Effector memory CD8-positive, alpha-beta T cell (primary cell): ENCODE data around the gene PRKCB.

Source experiments
- ATAC-seq: fragments of 150-1000 bp; cut with Tn5 transposase; replicated peaks from 2 replicates; pipeline ENCODE4 v1.10.0; 2021; ENCODE audit warnings: mild to moderate bottlenecking, moderate library complexity
- DNase-seq, 3 experiments: peaks; one replicate each; pipeline ENCODE4 v3.0.0; 2021
- H3K27ac Mint-ChIP-seq, 2 donors: one replicate each; pipeline ENCODE4 v1.8.0; 2022; ENCODE audit warnings: mild to moderate bottlenecking in 2 of 2, mixed read lengths in 2 of 2, moderate library complexity in 2 of 2
- H3K27me3 Mint-ChIP-seq, 2 donors: one replicate each; pipeline ENCODE4 v1.8.0; 2022; ENCODE audit warnings: mixed read lengths in 2 of 2
- H3K36me3 Mint-ChIP-seq: one replicate; pipeline ENCODE4 v1.8.0; 2022; ENCODE audit warnings: mild to moderate bottlenecking, moderate library complexity, mixed read lengths; ENCODE audit not compliant: insufficient read depth
- H3K4me1 Mint-ChIP-seq, 2 donors: one replicate each; pipeline ENCODE4 v1.8.0; 2022; ENCODE audit warnings: low read depth in 2 of 2, mixed read lengths in 2 of 2
- H3K4me3 Mint-ChIP-seq, 2 donors: one replicate each; pipeline ENCODE4 v1.8.0; 2022; ENCODE audit warnings: mild to moderate bottlenecking in 2 of 2, mixed read lengths in 2 of 2, moderate library complexity in 2 of 2
- H3K9me3 Mint-ChIP-seq, 2 donors: one replicate each; pipeline ENCODE4 v1.8.0; 2022; ENCODE audit warnings: mixed read lengths in 2 of 2

PRKCB gene

DNA sequence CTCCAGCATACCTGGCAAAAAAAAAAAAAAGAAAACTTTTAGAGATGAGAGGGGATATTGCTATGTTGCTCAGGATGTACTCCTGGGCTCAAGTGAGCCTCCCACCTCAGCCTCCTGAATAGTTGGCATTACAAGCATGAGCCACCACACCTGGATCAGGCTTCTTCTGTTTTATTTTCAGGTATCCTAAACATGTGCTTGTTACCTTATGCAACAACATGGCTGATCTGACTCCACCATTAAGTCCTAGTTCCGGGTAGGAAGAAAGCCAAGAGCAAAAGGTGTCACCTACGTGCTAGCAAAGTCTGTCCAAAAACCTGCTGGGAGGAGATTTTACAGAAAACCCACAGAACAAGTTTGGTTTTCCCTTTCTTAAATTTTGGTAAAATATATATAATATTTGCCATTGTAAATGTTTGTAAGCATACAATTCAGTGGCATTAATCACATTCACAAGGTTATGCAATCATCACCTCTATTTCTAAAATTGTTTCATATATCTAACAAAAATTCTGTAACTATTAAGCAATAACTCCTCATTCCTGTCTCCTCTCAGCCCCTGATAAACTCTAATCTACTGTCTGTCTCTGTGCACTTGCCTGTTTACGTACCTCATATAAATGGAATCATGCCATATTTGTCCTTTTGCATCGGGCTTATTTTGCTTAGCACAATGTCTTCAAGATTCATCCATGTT is 411.3 kb downstream of the PRKCB start:
- no peaks in the 10 kb centered on the region for H3K9me3 Mint-ChIP-seq
- DNase-seq (no peak), ATAC-seq (no peak)
- no peaks in the 10 kb centered on the region for H3K36me3 Mint-ChIP-seq
- H3K4me3 Mint-ChIP-seq = no peak overlapping the region
- H3K27me3 Mint-ChIP-seq = peaks cover 35 to 41% of the 10 kb centered on the region in 2 donors
- no peaks in the 10 kb centered on the region for H3K4me1 Mint-ChIP-seq
- H3K27ac Mint-ChIP-seq = no peak overlapping the region

DNA sequence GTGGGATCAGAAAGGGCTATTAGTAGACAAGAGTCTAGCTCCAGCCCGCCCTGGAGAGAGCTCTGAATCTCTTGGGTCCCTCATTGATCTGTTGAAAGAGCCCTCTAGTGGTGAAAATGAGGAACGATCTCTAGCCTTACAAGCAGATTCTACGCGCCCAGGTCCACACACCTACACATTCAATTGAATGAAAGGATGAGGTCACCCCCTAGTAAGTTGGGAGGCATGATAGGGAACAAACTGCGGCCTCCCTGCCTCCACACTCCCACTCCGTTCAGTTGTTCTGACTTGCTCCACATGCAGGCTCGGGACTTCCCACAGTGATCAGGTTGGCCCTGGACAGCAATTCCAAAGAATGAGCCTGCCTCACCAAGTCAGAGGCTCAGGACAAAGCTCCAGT is 417.4 kb downstream of the PRKCB start:
- no peaks in the 10 kb centered on the region for H3K36me3 Mint-ChIP-seq
- peaks cover 0 to 3% of the 10 kb centered on the region in 2 donors for H3K4me1 Mint-ChIP-seq
- no peak overlapping the region for H3K4me3 Mint-ChIP-seq
- H3K9me3 Mint-ChIP-seq = no peaks in the 10 kb centered on the region
- peaks cover 53 to 69% of the 10 kb centered on the region in 2 donors for H3K27me3 Mint-ChIP-seq
- DNase-seq (peak; percentile 23 to 38 (median 32)), ATAC-seq (peak; percentile 59)
- no peak overlapping the region for H3K27ac Mint-ChIP-seq

DNA sequence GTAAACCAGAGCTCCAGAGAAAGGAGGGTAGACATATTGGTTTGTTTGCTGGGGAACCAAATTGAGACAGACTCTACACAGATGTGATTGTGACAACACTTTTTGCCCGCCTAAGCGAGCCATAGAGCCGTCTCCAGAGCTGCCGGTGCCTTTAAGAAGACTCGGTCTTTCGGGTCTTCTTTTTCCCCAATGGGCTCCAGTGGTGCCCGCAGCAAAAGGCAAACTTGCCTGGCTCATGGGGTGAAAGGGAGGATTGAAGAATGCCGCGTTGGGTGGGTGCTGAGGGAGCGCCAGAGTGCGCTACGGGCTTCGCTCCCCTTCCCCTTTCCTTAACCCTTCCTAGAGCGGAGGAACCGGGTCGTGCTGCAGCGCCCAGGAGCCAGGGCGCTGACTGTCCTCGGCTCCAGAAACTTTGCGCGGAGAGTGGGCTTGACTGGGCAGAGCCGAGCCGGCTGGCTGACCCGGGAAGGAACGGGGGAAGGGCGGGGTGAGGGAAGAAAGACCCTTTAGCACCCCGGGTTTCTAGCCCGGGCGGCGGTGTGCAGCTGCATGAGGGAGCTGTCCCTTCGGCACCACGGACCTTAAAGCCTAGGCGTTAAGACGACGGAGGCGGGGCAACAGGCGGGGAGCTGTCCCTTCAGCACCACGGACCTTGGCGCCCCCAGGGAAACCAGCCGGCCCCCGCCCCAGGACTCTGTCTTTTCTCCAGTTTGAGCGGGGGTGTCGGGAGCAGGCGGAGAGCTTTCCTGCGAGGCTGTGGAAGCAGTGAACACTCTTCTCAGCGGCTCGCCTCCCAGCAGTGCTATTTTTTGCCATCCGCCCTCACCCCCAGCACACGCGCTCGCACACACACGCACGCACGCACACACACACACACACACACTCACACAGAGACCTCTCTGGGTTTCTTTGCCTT is 419.9 kb downstream of the PRKCB start, which contains the start of gene CACNG3:
Gene CACNG3, plus strand, starts transcription at position 880 of the 916 bp plus-strand sequence. CDS start 420 bp downstream, outside the sequence.
- Mint-ChIP-seq H3K27me3 (peaks cover 70 to 85% of the 10 kb centered on the region in 2 donors), H3K36me3 (no peaks in the 10 kb centered on the region), H3K4me3 (no peak within 1 kb of the TSS), H3K27ac (no peak within 1 kb of the TSS), H3K9me3 (no peaks in the 10 kb centered on the region), H3K4me1 (peaks cover 0 to 3% of the 10 kb centered on the region in 2 donors)
- peak; percentile 72 for ATAC-seq
- DNase-seq = peak; percentile 31 to 42 (median 36)

DNA sequence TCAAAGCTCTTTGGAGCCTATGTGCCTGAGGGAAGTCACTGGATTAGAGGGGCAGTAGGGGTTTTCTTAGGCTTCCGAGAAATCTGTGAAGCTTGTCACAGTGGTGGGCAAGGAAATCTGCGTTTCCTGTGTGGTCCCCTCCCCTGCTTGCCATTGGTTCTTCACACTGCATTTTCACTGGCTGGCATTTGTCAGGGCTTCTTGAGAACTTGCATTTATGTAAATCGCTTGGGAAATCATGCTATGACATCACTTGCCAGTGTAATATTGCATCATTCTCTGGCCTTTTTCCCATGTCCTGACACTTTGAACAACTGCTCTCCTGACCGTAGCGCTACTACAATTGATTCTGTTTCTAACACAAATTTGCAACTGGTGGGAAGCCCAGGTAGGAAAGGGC is 422.2 kb downstream of the PRKCB start:
- Mint-ChIP-seq H3K27me3 (peaks cover 73 to 92% of the 10 kb centered on the region in 2 donors), H3K36me3 (no peaks in the 10 kb centered on the region), H3K4me1 (peaks cover 0 to 3% of the 10 kb centered on the region in 2 donors), H3K27ac (no peak overlapping the region), H3K4me3 (no peak overlapping the region), H3K9me3 (no peaks in the 10 kb centered on the region)
- ATAC-seq = no peak
- no peak for DNase-seq

DNA sequence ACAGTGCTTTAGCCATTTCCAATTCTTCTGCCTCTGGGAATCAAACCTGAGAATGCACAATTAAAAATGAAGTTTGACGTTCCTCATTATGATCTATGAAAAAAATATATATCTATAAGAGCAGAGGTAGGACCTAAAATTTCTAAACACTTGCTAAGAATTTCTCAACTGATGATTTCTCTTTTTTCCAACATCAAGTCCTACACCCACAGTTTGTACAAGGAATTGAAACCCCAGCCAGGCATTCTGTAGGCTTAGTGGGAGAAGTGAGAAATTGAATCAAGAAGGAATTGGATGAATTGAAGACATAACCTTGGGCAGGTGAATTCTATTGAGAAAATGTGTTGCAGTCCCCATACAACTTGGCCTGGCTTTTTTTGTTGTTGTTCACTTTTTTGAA is 423.0 kb downstream of the PRKCB start:
- H3K27ac Mint-ChIP-seq = no peak overlapping the region
- no peak overlapping the region for H3K4me3 Mint-ChIP-seq
- ATAC-seq = no peak
- no peaks in the 10 kb centered on the region for H3K36me3 Mint-ChIP-seq
- DNase-seq = no peak
- peaks cover 0 to 3% of the 10 kb centered on the region in 2 donors for H3K4me1 Mint-ChIP-seq
- H3K9me3 Mint-ChIP-seq = no peaks in the 10 kb centered on the region
- peaks cover 69 to 89% of the 10 kb centered on the region in 2 donors for H3K27me3 Mint-ChIP-seq

DNA sequence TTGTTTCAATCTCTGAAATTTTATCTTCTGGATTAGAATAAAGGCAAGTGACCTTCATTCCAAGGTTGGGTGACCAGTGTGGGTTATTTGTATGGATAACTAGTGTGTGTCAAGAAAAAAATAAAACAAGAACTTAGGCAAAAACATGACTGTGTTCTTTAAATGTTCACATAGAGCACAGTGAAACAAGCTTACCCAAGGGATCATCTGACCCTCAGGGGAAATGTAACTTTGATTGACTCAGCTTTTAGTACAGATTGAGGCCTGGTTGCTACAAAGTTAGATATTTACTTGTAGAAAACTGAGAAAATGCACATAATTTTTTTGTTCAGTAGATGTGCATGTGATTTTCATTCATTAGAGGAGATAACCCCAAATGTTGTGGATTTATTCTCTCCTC is 427.0 kb downstream of the PRKCB start:
- Mint-ChIP-seq H3K4me1 (no peaks in the 10 kb centered on the region), H3K4me3 (no peak overlapping the region), H3K36me3 (no peaks in the 10 kb centered on the region), H3K27me3 (peaks cover 47 to 59% of the 10 kb centered on the region in 2 donors), H3K9me3 (peaks cover 0 to 2% of the 10 kb centered on the region in 2 donors), H3K27ac (no peak overlapping the region)
- ATAC-seq (no peak), DNase-seq (no peak)
